HepG2 (cell line): Measurements from ENCODE around the gene EPB41L2. TPM values are rescaled to one million over a fixed set of nuclear protein-coding genes. Genes with fewer than 3 reads are reported as not detected.

Experiments
- ATAC-seq: fragments of 200-7000 bp; cut with Tn5 transposase; 3 replicates; pipeline ENCODE4 v1.9.1; 2020; ENCODE audit warnings: mild to moderate bottlenecking, moderate library complexity
- BruUV-seq: library from RNA; stranded (reverse); fragments of 400-500 nt; replicated peaks from 2 replicates; lab custom pipeline; 2021; lab: Mats Ljungman, UMichigan
- CTCF ChIA-PET: fragments of 300-600 bp; formaldehyde crosslinking; extraction: SDS; loops from one replicate; lab custom pipeline; 2021; ENCODE audit warnings: low total read pairs, inconsistent platforms, low intra/inter-chr PET ratio; lab: Yijun Ruan, JAX
- POLR2A ChIA-PET: fragments of 350-600 bp; sonication (Branson Sonifier 250); formaldehyde crosslinking; loops from one replicate; lab custom pipeline; 2020; ENCODE audit warnings: antibody characterized with exemption, inconsistent platforms; lab: Yijun Ruan, JAX
- DNase-seq: peaks from one replicate; pipeline ENCODE4 v3.0.0-alpha.2; 2015; ENCODE audit warnings: low spot score
- FAIRE-seq: peaks from 3 replicates; lab custom pipeline; 2011; peaks lifted over from hg19 to GRCh38; lab: Jason Lieb, UNC
- H2AFZ ChIP-seq: one replicate; pipeline ENCODE4 v1.6.1; 2011; ENCODE audit warnings: low read length, inconsistent platforms
- H3K27ac ChIP-seq: fragments of 300-600 bp; 3 replicates; pipeline ENCODE4 v1.8.0; 2011; ENCODE audit warnings: mixed run types, mild to moderate bottlenecking, mixed read lengths, low read length, inconsistent platforms; ENCODE audit not compliant: insufficient read depth; ENCODE audit errors: extremely low read length
- H3K27me3 ChIP-seq, 2 experiments: fragments of 200-600 bp in 1 of 2; 2 replicates in 1 of 2; 3 replicates in 1 of 2; pipeline versions ENCODE4 v1.6.0 to v1.8.0; 2011; ENCODE audit warnings: low read length in 2 of 2, mild to moderate bottlenecking in 2 of 2, moderate library complexity in 2 of 2, inconsistent platforms in 1 of 2; ENCODE audit not compliant: insufficient read depth in 2 of 2, control insufficient read depth in 1 of 2
- H3K36me3 ChIP-seq, 2 experiments: fragments of 200-600 bp in 1 of 2; replicated peaks in 1 of 2; 2 replicates in 1 of 2; 3 replicates in 1 of 2; pipeline versions ENCODE4 v1.5.1 to v1.8.0; 2011; ENCODE audit warnings: low read length in 2 of 2, inconsistent platforms in 1 of 2; ENCODE audit not compliant: insufficient read depth in 2 of 2, control insufficient read depth in 1 of 2
- H3K4me1 ChIP-seq: 2 replicates; pipeline ENCODE4 v1.5.1; 2012; ENCODE audit warnings: low read length, inconsistent platforms; ENCODE audit not compliant: insufficient read depth
- H3K4me2 ChIP-seq: 2 replicates; pipeline ENCODE4 v1.6.0; 2011; ENCODE audit warnings: low read depth, low read length, inconsistent platforms
- H3K4me3 ChIP-seq, 3 experiments: fragments of 200-600 bp in 1 of 3; sonication (generic), shearing (Covaris generic) in 1 of 3; replicated peaks in 1 of 3; 2 replicates each; pipeline ENCODE4 v1.5.1; 2011 to 2016; ENCODE audit warnings: low read length in 3 of 3, inconsistent platforms in 2 of 3, low read depth in 2 of 3, mild to moderate bottlenecking in 2 of 3, control low read depth in 1 of 3, mixed read lengths in 1 of 3; ENCODE audit not compliant: insufficient read depth in 1 of 3
- H3K79me2 ChIP-seq: one replicate; pipeline ENCODE4 v1.6.1; 2011; ENCODE audit warnings: low read length, inconsistent platforms; ENCODE audit not compliant: insufficient read depth
- H3K9ac ChIP-seq: 2 replicates; pipeline ENCODE4 v1.6.0; 2011; ENCODE audit warnings: mild to moderate bottlenecking, low read depth, low read length, inconsistent platforms; ENCODE audit not compliant: insufficient read depth
- H3K9me3 ChIP-seq: 2 replicates; pipeline ENCODE4 v1.5.1; 2012; ENCODE audit warnings: mild to moderate bottlenecking, low read length
- H4K20me1 ChIP-seq: 2 replicates; pipeline ENCODE4 v1.6.0; 2011; ENCODE audit warnings: inconsistent platforms, mild to moderate bottlenecking, low read length, moderate library complexity; ENCODE audit not compliant: insufficient read depth
- FOSL2 ChIP-seq: sonication (generic); formaldehyde crosslinking; IDR thresholded peaks from 2 replicates; pipeline ENCODE4 v1.4.0; 2020; ENCODE audit warnings: missing genetic modification reagents
- GATAD2A ChIP-seq: IDR thresholded peaks from 2 replicates; pipeline ENCODE4 v1.6.1; 2016
- HNF4A ChIP-seq: sonication (generic); formaldehyde crosslinking; IDR thresholded peaks from 2 replicates; pipeline ENCODE4 v1.4.0; 2020; ENCODE audit warnings: missing genetic modification reagents
- NFYC ChIP-seq: IDR thresholded peaks from 2 replicates; pipeline ENCODE4 v1.6.1; 2016; ENCODE audit warnings: missing genetic modification reagents, missing compliant biosample characterization
- ZNF644 ChIP-seq: IDR thresholded peaks from 2 replicates; pipeline ENCODE4 v1.6.1; 2016; ENCODE audit warnings: low read depth
- ZNF709 ChIP-seq: sonication (generic); formaldehyde crosslinking; IDR thresholded peaks from 2 replicates; pipeline ENCODE4 v1.5.0; 2020; ENCODE audit warnings: mild to moderate bottlenecking, missing genetic modification reagents
- WGBS: methylation state at CpG from one replicate; pipeline ENCODE4 v1.1.6; 2017; ENCODE audit warnings: low lambda C conversion rate; 5-methylcytosine and 5-hydroxymethylcytosine counted together
- in situ Hi-C: cut with HindIII; loops from 2 replicates; pipeline ENCODE4 v1.10.0; 2017; ENCODE audit warnings: low pct_unique_long_range_greater_than_20kb; ENCODE audit not compliant: extremely low pct_ligation_motif_present
- intact Hi-C: fragments of 100-400 bp; cut with micrococcal nuclease; formaldehyde crosslinking; loops from one replicate; pipeline ENCODE4 v1.10.0; 2022; ENCODE audit not compliant: unreplicated experiment
- polyA plus RNA-seq, 8 experiments: library from polyadenylated mRNA; depleted of rRNA in 3 of 8; stranded (reverse) in 7 of 8; unstranded in 1 of 8; fragments of >200 nt; fragmentation: Illumina TruSeq in 4 of 8; extraction: Trizol in 4 of 8; gene quantifications; 2 replicates each; pipeline versions ENCODE4 v1.2.1 to v1.2.3, GENCODE V29; 2011 to 2016; ENCODE audit warnings: low read depth in 4 of 8, missing spikeins in 1 of 8, mixed read lengths in 1 of 8; ENCODE audit not compliant: insufficient read depth in 1 of 8
- total RNA-seq, 5 experiments: library from RNA; depleted of rRNA; stranded (reverse); fragments of >200 nt; fragmentation: Illumina TruSeq; extraction: Trizol; gene quantifications; 2 replicates each; pipeline ENCODE4 v1.2.3, GENCODE V29; 2016; ENCODE audit warnings: low read depth in 1 of 5
- TF ChIP-seq, protein P1 (sequence below): sonication (generic); formaldehyde crosslinking; IDR thresholded peaks from 2 replicates; pipeline ENCODE4 v1.4.0; 2020; ENCODE audit warnings: missing genetic modification reagents
- TF ChIP-seq, protein P2 (sequence below): IDR thresholded peaks from 2 replicates; pipeline ENCODE4 v1.6.1; 2012; ENCODE audit warnings: low read depth, low read length, improper control_type of control experiment

EPB41L2 gene
- total and polyA plus RNA-seq, 2 of the 13 experiments (the other 11 are each of a cell fraction or from before 2014, with no cell fraction given), result 41.7 to 56.4 TPM

DNA sequence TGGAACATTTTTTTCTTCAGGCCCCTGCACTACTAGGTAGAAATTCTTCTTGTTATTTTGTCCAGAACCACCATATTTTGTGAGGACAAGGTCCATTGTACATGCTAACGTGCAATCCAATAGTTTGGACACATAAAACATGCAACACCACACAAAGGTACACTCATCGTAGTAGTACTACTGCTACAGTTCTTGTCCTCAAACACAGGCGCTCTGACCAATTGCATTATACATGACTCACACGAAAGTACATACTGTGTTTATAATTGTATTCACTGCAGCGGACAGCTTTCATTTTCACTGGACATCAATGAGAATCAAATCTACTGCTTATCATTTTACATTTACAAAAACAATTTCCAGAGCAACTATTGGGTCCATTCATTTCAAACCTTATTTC lies 251.1 kb downstream of the EPB41L2 start:
- DNase-seq, result peak; percentile 56
- H2AFZ ChIP-seq, result no peak overlapping the region
- no TSS peak for BruUV-seq
- 80% methylated on average over 5 of the region's 5 CpGs for WGBS
- intact Hi-C loops, result no loop called here
- H3K4me3 ChIP-seq, result no peak overlapping the region
- H3K4me2 ChIP-seq, result no peak overlapping the region
- H3K79me2 ChIP-seq, result no peaks in the 10 kb centered on the region
- H3K36me3 ChIP-seq, result no peaks in the 10 kb centered on the region
- no peaks in the 10 kb centered on the region for H3K9me3 ChIP-seq
- TF ChIP-seq ZNF644 (CRISPR knock-in tag) (0 out of 2 replicates have a peak, but pooled peaks have one; percentile 18), ZNF709 (no peak), FOSL2 (CRISPR knock-in tag) (peak; percentile 57), NFYC (CRISPR knock-in tag) (no peak), GATAD2A (CRISPR knock-in tag) (0 out of 2 replicates have a peak, but pooled peaks have one; percentile 10), HNF4A (CRISPR knock-in tag) (peak; percentile 25; the same call in 1 of the 2 replicates)
- TF ChIP-seq, protein P1, sequence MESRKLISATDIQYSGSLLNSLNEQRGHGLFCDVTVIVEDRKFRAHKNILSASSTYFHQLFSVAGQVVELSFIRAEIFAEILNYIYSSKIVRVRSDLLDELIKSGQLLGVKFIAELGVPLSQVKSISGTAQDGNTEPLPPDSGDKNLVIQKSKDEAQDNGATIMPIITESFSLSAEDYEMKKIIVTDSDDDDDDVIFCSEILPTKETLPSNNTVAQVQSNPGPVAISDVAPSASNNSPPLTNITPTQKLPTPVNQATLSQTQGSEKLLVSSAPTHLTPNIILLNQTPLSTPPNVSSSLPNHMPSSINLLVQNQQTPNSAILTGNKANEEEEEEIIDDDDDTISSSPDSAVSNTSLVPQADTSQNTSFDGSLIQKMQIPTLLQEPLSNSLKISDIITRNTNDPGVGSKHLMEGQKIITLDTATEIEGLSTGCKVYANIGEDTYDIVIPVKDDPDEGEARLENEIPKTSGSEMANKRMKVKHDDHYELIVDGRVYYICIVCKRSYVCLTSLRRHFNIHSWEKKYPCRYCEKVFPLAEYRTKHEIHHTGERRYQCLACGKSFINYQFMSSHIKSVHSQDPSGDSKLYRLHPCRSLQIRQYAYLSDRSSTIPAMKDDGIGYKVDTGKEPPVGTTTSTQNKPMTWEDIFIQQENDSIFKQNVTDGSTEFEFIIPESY (CRISPR knock-in tag), result peak; percentile 63; the same call in 1 of the 2 replicates
- TF ChIP-seq, protein P2, sequence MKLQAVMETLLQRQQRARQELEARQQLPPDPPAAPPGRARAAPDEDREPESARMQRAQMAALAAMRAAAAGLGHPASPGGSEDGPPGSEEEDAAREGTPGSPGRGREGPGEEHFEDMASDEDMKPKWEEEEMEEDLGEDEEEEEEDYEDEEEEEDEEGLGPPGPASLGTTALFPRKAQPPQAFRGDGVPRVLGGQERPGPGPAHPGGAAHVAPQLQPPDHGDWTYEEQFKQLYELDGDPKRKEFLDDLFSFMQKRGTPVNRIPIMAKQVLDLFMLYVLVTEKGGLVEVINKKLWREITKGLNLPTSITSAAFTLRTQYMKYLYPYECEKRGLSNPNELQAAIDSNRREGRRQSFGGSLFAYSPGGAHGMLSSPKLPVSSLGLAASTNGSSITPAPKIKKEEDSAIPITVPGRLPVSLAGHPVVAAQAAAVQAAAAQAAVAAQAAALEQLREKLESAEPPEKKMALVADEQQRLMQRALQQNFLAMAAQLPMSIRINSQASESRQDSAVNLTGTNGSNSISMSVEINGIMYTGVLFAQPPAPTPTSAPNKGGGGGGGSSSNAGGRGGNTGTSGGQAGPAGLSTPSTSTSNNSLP, result peak; percentile 56; the same call in 1 of the 2 replicates
- no peak overlapping the region for H3K27ac ChIP-seq
- ATAC-seq, result no peak
- peaks cover 59% of the 10 kb centered on the region for H3K4me1 ChIP-seq
- no peaks in the 10 kb centered on the region for H3K27me3 ChIP-seq
- in situ Hi-C loops, result no loop called here
- H4K20me1 ChIP-seq, result no peaks in the 10 kb centered on the region
- H3K9ac ChIP-seq, result no peak overlapping the region
- ChIA-PET POLR2A (interaction anchor here (9.2 kb wide), 1 partner anchor 15 kb away, joined by 175 read pairs; the partner anchor contains the start of gene SMLR1), CTCF (no interaction called here)
- FAIRE-seq, result no peak
